ENCODE data around the gene MRFAP1. TPM values are rescaled to one million over a fixed set of nuclear protein-coding genes. Genes with fewer than 3 reads are reported as not detected.
A peak's percentile ranks its signal among the peaks of the same experiment; 100 is the strongest.

Gene MRFAP1
- total RNA-seq, 1 donor: 94.1 TPM

DNA sequence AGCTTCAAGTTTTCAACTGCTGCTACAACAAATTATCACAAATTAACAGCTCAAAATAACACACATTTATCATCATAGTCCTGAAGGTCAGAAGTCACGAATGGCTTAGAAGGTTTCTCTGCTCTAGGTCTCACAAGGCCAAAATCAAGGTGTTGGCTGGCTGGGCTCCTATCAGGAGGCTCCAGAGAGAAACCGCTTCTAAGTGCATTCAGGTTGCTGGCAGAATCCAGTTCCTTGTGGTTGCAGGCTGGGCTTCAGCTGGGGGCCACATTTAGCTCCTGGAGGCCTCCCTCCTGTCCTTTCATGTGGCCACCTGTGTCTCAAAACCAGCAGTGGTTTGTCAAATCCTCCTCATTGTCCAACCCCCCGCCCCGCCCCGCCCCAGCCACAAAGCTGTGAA, 15.4 kb downstream of the MRFAP1 start:
- H3K4me3 ChIP-seq (ENCODE audit: insufficient read depth, low read length): no peak overlapping the region
- TF ChIP-seq, protein P1, sequence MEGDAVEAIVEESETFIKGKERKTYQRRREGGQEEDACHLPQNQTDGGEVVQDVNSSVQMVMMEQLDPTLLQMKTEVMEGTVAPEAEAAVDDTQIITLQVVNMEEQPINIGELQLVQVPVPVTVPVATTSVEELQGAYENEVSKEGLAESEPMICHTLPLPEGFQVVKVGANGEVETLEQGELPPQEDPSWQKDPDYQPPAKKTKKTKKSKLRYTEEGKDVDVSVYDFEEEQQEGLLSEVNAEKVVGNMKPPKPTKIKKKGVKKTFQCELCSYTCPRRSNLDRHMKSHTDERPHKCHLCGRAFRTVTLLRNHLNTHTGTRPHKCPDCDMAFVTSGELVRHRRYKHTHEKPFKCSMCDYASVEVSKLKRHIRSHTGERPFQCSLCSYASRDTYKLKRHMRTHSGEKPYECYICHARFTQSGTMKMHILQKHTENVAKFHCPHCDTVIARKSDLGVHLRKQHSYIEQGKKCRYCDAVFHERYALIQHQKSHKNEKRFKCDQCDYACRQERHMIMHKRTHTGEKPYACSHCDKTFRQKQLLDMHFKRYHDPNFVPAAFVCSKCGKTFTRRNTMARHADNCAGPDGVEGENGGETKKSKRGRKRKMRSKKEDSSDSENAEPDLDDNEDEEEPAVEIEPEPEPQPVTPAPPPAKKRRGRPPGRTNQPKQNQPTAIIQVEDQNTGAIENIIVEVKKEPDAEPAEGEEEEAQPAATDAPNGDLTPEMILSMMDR (IDR thresholded peaks at IDR 0.05; ENCODE audit: extremely low read depth, low read depth, low read length): no peak
- no peak overlapping the region for H3K27ac ChIP-seq (ENCODE audit: low read depth, low read length)
- no peaks in the 10 kb centered on the region for H3K36me3 ChIP-seq (ENCODE audit: insufficient read depth, low read length)
- H2AFZ ChIP-seq (ENCODE audit: low read length): no peak overlapping the region
- H3K27me3 ChIP-seq (ENCODE audit: insufficient read depth, low read length): no peaks in the 10 kb centered on the region
- no peaks in the 10 kb centered on the region for H3K9me3 ChIP-seq (ENCODE audit: low read depth, low read length)
- peaks cover 9% of the 10 kb centered on the region for H3K4me1 ChIP-seq (ENCODE audit: insufficient read depth, low read length)
- no peak for DNase-seq (ENCODE audit: insufficient read length, low spot score, missing footprints)
- no peaks in the 10 kb centered on the region for H3K79me2 ChIP-seq (ENCODE audit: insufficient read depth, low read length)
- peaks cover 2% of the 10 kb centered on the region for H4K20me1 ChIP-seq (ENCODE audit: insufficient read depth, low read length)
- no peak overlapping the region for H3K4me2 ChIP-seq (ENCODE audit: insufficient read depth, low read length)

DNA sequence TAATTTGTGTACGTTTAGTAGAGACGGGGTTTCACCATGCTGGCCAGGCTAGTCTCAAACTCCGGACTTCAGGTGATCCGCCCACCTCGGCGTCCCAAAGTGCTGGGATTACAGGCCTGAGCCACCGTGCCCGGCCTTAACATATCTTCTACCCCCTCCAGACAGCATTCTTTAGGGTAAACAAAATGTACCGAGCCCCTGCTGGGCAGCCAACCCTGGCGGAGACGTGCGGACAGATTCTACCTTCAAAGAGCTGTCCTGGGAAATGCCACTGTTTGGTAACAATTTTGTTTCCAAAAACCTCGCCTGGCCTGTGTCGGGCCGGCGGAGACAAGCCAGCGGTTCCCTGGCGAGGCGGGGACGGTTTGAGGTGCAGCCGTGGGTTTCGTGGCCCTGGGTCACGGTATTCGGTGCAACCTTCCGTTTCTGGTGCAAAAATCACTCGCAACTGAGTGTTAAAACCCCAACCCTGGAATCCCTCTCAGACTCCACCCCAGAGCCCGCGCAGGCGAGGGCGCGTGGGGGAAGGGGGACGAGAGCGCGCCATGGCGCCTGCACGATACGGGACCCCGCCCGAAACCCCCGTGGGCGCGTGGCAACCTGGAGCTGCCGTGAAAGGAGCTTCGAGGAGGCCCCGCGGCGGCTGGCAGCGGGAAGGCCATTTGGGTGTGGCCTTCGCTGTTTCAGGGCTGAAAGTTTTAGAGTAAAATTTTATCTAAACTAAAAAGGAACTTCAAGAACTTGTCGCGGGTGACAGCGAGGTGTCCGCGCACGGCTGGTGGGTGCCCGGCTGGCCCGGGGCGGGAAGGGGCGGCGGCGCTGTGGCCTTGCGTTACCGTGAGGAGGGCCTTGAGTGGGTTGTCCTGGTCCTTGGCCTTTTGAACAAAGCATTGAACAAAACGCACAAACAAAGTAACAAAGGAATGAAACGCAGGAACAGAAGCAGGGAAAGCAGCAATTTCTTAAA, 17.0 kb downstream of the MRFAP1 start:
- no peaks in the 10 kb centered on the region for H3K9me3 ChIP-seq (ENCODE audit: low read depth, low read length)
- H2AFZ ChIP-seq (ENCODE audit: low read length): no peak overlapping the region
- H3K27me3 ChIP-seq (ENCODE audit: insufficient read depth, low read length): peaks cover 5% of the 10 kb centered on the region
- H3K79me2 ChIP-seq (ENCODE audit: insufficient read depth, low read length): no peaks in the 10 kb centered on the region
- no peak overlapping the region for H3K27ac ChIP-seq (ENCODE audit: low read depth, low read length)
- no peak for DNase-seq (ENCODE audit: insufficient read length, low spot score, missing footprints)
- peaks cover 9% of the 10 kb centered on the region for H3K4me1 ChIP-seq (ENCODE audit: insufficient read depth, low read length)
- H3K4me2 ChIP-seq (ENCODE audit: insufficient read depth, low read length): no peak overlapping the region
- TF ChIP-seq, protein P1 (IDR thresholded peaks at IDR 0.05; ENCODE audit: extremely low read depth, low read depth, low read length): no peak
- no peaks in the 10 kb centered on the region for H3K36me3 ChIP-seq (ENCODE audit: insufficient read depth, low read length)
- H3K4me3 ChIP-seq (ENCODE audit: insufficient read depth, low read length): no peak overlapping the region
- H4K20me1 ChIP-seq (ENCODE audit: insufficient read depth, low read length): peaks cover 2% of the 10 kb centered on the region

DNA sequence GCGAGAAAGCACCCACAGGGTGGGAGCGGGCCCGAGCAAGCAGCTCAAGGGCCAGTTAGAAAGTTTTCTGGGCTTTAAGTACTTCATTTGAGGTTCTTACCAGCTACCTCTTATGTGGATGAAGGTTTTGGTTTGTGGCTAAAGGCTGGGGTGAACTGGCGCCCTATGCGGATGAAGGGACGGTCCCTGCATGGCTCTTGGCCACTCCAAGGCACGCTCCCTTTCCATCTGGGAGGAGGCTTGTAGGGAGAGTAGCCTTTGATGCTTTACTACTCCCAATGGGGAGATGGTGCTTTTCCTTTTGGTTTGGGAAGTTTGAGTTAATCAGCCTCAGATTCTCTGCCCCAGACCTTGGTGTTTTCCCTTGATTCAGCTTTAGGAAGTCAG, 17.7 kb downstream of the MRFAP1 start:
- Histone ChIP-seq H3K27me3 (ENCODE audit: insufficient read depth, low read length) (peaks cover 10% of the 10 kb centered on the region), H2AFZ (ENCODE audit: low read length) (peak overlapping the region; percentile 76), H4K20me1 (ENCODE audit: insufficient read depth, low read length) (peaks cover 2% of the 10 kb centered on the region), H3K4me2 (ENCODE audit: insufficient read depth, low read length) (peak overlapping the region; percentile 72), H3K27ac (ENCODE audit: low read depth, low read length) (no peak overlapping the region), H3K79me2 (ENCODE audit: insufficient read depth, low read length) (no peaks in the 10 kb centered on the region), H3K4me3 (ENCODE audit: insufficient read depth, low read length) (peak overlapping the region; percentile 62), H3K9me3 (ENCODE audit: low read depth, low read length) (no peaks in the 10 kb centered on the region), H3K4me1 (ENCODE audit: insufficient read depth, low read length) (peaks cover 9% of the 10 kb centered on the region), H3K36me3 (ENCODE audit: insufficient read depth, low read length) (no peaks in the 10 kb centered on the region)
- TF ChIP-seq, protein P1 (IDR thresholded peaks at IDR 0.05; ENCODE audit: extremely low read depth, low read depth, low read length): no peak
- DNase-seq (ENCODE audit: insufficient read length, low spot score, missing footprints): no peak

DNA sequence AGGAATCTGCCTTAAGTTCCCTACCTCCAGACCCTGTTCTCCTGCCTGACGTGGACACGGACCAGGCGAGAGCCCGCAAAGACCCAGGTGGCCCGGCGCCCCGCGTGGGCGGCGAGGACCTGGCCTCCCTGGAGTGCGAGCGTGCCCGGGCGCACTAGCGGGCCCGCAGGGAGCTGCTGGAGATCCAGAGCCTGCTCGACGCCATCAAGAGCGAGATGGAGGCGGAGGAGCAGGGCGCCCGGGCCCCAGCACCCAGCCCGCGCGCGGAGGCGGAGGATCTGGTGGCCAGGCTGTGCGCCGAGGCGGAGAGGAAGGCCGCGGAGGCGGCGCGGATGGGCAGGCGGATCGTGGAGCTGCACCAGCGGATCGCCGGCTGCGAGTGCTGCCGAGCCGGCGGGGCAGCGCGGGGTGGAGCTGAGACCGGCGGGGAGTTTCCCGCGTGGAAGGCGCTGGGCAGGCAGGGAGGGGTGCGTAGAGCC, 18.2 kb downstream of the MRFAP1 start:
- no peaks in the 10 kb centered on the region for H3K36me3 ChIP-seq (ENCODE audit: insufficient read depth, low read length)
- no peak overlapping the region for H3K27ac ChIP-seq (ENCODE audit: low read depth, low read length)
- TF ChIP-seq, protein P1 (IDR thresholded peaks at IDR 0.05; ENCODE audit: extremely low read depth, low read depth, low read length): no peak
- no peaks in the 10 kb centered on the region for H3K9me3 ChIP-seq (ENCODE audit: low read depth, low read length)
- H3K4me3 ChIP-seq (ENCODE audit: insufficient read depth, low read length): peak overlapping the region; percentile 62
- H3K4me2 ChIP-seq (ENCODE audit: insufficient read depth, low read length): peak overlapping the region; percentile 72
- peaks cover 9% of the 10 kb centered on the region for H3K4me1 ChIP-seq (ENCODE audit: insufficient read depth, low read length)
- H4K20me1 ChIP-seq (ENCODE audit: insufficient read depth, low read length): peaks cover 2% of the 10 kb centered on the region
- DNase-seq (ENCODE audit: insufficient read length, low spot score, missing footprints): no peak
- H3K79me2 ChIP-seq (ENCODE audit: insufficient read depth, low read length): no peaks in the 10 kb centered on the region
- peaks cover 15% of the 10 kb centered on the region for H3K27me3 ChIP-seq (ENCODE audit: insufficient read depth, low read length)
- H2AFZ ChIP-seq (ENCODE audit: low read length): peak overlapping the region; percentile 76

All from osteoblast (primary cell).